ENCODE data around the gene LRIG1. TPM values are rescaled to one million over a fixed set of nuclear protein-coding genes. Genes with fewer than 3 reads are reported as not detected.

The LRIG1 gene
- total and polyA plus RNA-seq, 9 of the 15 experiments (the other 6 are each of a cell fraction or from before 2014, with no cell fraction given) = 0.05 to 0.38 (median 0.13) TPM; not detected in 3

DNA sequence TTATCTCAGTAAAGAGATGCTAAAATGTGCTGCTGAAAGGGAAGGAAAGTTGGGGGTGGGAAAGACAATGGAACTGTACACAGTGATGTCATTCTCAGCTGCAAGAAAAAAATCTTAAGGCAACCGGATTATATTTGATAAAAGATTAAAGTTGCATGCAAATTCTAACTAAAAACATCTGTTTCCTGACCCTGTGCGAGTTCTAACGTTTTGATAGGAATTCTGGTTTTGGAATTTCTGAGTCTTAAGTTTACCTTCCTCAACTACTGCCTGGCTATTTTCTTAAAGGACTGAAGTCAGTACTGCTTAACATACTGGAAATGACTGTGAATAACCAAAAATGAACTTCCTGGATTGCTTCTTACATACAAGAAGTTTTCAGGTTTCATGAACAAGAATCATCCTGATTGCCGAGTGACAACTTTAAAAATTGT, 164.5 kb downstream of the LRIG1 start:
- no peak for ATAC-seq
- ChIA-PET POLR2A (no interaction called here), CTCF (ENCODE audit: low intra/inter-chr PET ratio) (no interaction called here)
- Histone ChIP-seq H3K4me1 (replicated peaks in 1 of 2; ENCODE audit: control insufficient read depth in 2 of 2, insufficient read depth in 2 of 2, low read length in 2 of 2) (no peaks in the 10 kb centered on the region), H2AFZ (ENCODE audit: low read depth, low read length) (no peak overlapping the region), H3K4me2 (ENCODE audit: insufficient read depth, low read length) (no peak overlapping the region), H3K36me3 (ENCODE audit: control insufficient read depth, insufficient read depth, low read length) (no peaks in the 10 kb centered on the region), H3K9ac (ENCODE audit: insufficient read depth in 1 of 2, low read depth in 2 of 2, low read length in 2 of 2) (no peak overlapping the region), H3K27ac (ENCODE audit: extremely low read depth, low read depth, low read length) (no peak overlapping the region), H3K9me1 (ENCODE audit: control insufficient read depth, insufficient read depth, low read length) (no peaks in the 10 kb centered on the region), H3K4me3 (no peak overlapping the region), H3K79me2 (ENCODE audit: control insufficient read depth, insufficient read depth, low read length) (no peaks in the 10 kb centered on the region), H4K20me1 (replicated peaks; ENCODE audit: control insufficient read depth, insufficient read depth, low read length) (no peaks in the 10 kb centered on the region), H3K9me3 (replicated peaks; ENCODE audit: control insufficient read depth, insufficient read depth, low read depth, low read length) (no peaks in the 10 kb centered on the region), H3K27me3 (ENCODE audit: control insufficient read depth in 2 of 2, insufficient read depth in 2 of 2, low read length in 2 of 2) (no peaks in the 10 kb centered on the region)
- no peak for DNase-seq (ENCODE audit: extremely low read depth in 1 of 4, low spot score in 3 of 4)
- WGBS (ENCODE audit: insufficient coverage, low coverage, missing lambda C conversion rate) = 6% methylated on average over 4 of the region's 4 CpGs
- no TSS peak for BruUV-seq (replicated peaks)
- in situ Hi-C loops (cut with MboI) (no loop called here), intact Hi-C loops (cut with micrococcal nuclease) (no loop called here)
- no peak for FAIRE-seq
- TF ChIP-seq MECOM (CRISPR knock-in tag; IDR thresholded peaks at IDR 0.05) (no peak), HEY1 (CRISPR knock-in tag; IDR thresholded peaks at IDR 0.05; ENCODE audit: borderline replicate concordance) (no peak), CREBBP (IDR thresholded peaks at IDR 0.05; ENCODE audit: low read depth, low read length) (no peak), HMG20B (CRISPR knock-in tag; IDR thresholded peaks at IDR 0.05) (no peak), MED1 (CRISPR knock-in tag; IDR thresholded peaks at IDR 0.05; ENCODE audit: borderline replicate concordance) (no peak), NR4A1 (CRISPR knock-in tag; IDR thresholded peaks at IDR 0.05) (no peak), NR4A1 (tag; IDR thresholded peaks at IDR 0.05) (no peak), DACH1 (IDR thresholded peaks at IDR 0.05; ENCODE audit: partially characterized antibody) (no peak), GABPB1 (CRISPR knock-in tag; IDR thresholded peaks at IDR 0.05) (no peak), ILF3 (IDR thresholded peaks at IDR 0.05; ENCODE audit: borderline replicate concordance) (no peak), L3MBTL2 (IDR thresholded peaks at IDR 0.05) (no peak), CBX1 (IDR thresholded peaks at IDR 0.05; ENCODE audit: low read depth) (no peak)
- TF ChIP-seq, protein P1, sequence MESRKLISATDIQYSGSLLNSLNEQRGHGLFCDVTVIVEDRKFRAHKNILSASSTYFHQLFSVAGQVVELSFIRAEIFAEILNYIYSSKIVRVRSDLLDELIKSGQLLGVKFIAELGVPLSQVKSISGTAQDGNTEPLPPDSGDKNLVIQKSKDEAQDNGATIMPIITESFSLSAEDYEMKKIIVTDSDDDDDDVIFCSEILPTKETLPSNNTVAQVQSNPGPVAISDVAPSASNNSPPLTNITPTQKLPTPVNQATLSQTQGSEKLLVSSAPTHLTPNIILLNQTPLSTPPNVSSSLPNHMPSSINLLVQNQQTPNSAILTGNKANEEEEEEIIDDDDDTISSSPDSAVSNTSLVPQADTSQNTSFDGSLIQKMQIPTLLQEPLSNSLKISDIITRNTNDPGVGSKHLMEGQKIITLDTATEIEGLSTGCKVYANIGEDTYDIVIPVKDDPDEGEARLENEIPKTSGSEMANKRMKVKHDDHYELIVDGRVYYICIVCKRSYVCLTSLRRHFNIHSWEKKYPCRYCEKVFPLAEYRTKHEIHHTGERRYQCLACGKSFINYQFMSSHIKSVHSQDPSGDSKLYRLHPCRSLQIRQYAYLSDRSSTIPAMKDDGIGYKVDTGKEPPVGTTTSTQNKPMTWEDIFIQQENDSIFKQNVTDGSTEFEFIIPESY (CRISPR knock-in tag; IDR thresholded peaks at IDR 0.05) = no peak
- TF ChIP-seq, protein P2, sequence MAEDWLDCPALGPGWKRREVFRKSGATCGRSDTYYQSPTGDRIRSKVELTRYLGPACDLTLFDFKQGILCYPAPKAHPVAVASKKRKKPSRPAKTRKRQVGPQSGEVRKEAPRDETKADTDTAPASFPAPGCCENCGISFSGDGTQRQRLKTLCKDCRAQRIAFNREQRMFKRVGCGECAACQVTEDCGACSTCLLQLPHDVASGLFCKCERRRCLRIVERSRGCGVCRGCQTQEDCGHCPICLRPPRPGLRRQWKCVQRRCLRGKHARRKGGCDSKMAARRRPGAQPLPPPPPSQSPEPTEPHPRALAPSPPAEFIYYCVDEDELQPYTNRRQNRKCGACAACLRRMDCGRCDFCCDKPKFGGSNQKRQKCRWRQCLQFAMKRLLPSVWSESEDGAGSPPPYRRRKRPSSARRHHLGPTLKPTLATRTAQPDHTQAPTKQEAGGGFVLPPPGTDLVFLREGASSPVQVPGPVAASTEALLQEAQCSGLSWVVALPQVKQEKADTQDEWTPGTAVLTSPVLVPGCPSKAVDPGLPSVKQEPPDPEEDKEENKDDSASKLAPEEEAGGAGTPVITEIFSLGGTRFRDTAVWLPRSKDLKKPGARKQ (CRISPR knock-in tag; IDR thresholded peaks at IDR 0.05) = no peak
- TF ChIP-seq, protein P3, sequence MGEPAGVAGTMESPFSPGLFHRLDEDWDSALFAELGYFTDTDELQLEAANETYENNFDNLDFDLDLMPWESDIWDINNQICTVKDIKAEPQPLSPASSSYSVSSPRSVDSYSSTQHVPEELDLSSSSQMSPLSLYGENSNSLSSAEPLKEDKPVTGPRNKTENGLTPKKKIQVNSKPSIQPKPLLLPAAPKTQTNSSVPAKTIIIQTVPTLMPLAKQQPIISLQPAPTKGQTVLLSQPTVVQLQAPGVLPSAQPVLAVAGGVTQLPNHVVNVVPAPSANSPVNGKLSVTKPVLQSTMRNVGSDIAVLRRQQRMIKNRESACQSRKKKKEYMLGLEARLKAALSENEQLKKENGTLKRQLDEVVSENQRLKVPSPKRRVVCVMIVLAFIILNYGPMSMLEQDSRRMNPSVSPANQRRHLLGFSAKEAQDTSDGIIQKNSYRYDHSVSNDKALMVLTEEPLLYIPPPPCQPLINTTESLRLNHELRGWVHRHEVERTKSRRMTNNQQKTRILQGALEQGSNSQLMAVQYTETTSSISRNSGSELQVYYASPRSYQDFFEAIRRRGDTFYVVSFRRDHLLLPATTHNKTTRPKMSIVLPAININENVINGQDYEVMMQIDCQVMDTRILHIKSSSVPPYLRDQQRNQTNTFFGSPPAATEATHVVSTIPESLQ (CRISPR knock-in tag; IDR thresholded peaks at IDR 0.05) = no peak
- TF ChIP-seq, protein P4, sequence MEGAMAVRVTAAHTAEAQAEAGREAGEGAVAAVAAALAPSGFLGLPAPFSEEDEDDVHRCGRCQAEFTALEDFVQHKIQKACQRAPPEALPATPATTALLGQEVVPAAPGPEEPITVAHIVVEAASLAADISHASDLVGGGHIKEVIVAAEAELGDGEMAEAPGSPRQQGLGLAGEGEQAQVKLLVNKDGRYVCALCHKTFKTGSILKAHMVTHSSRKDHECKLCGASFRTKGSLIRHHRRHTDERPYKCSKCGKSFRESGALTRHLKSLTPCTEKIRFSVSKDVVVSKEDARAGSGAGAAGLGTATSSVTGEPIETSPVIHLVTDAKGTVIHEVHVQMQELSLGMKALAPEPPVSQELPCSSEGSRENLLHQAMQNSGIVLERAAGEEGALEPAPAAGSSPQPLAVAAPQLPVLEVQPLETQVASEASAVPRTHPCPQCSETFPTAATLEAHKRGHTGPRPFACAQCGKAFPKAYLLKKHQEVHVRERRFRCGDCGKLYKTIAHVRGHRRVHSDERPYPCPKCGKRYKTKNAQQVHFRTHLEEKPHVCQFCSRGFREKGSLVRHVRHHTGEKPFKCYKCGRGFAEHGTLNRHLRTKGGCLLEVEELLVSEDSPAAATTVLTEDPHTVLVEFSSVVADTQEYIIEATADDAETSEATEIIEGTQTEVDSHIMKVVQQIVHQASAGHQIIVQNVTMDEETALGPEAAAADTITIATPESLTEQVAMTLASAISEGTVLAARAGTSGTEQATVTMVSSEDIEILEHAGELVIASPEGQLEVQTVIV (CRISPR knock-in tag; IDR thresholded peaks at IDR 0.05; ENCODE audit: borderline replicate concordance) = no peak
